HG02943 (cell line): Measurements from ENCODE around the gene HCFC1.
"Not testable (repeated sequence)": the region's sequence is repeated elsewhere in the genome, so short reads cannot be mapped to it uniquely, and the experiment has no call there.

ENCODE experiments used
- ATAC-seq: cut with Tn5 transposase; IDR thresholded peaks from one replicate; pipeline ENCODE4 v1.9.1; 2021; ENCODE audit warnings: mild to moderate bottlenecking, low read depth, moderate library complexity; ENCODE audit not compliant: unreplicated experiment

Gene HCFC1

DNA sequence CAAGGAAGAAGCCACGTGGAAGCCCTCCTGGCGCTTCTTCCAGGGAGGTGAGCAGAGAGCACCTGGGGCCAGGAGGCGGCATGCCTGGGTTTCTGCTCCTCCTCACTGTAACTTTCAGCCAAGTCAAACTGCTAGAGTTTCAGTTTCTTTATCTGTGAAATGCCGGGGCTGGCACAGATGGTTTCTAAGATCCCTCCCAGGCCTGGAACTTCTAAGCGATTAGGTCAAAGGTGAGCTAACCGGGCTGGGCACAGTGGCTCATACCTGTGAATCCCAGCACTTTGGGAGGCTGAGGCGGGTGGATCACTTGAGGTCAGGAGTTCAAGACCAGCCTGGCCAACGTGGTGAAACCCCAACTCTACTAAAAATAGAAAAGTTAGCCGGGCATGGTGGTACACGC lies 8.8 kb upstream of the HCFC1 start:
- not testable (repeated sequence) for ATAC-seq

DNA sequence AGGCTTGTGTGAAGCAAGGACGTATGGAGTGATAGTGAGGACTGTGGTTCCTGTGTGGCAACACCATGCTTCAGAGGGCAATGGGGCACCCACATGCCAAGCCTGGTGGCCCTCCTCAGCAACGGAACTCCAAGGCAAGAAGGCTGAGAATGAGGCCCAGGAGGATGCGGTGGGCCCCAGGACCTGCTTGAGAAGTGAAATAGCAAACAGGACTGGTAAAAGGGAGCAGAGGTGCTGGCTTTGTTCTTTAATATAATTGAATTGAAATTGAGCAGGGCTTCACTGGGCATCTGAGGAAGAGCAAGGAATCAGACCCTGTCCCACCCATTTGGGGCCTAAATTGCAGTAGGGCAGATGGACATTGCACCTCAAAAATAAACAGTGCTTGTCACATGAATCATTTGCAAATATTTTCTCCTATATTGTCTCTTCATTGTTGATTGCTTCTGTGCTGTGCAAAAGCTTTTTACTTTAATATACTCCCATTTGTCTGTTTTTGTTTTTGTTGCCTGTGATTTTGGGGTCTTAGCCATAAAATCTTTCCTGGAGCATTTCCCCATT lies 3.2 kb upstream of the HCFC1 start:
- no peak for ATAC-seq

DNA sequence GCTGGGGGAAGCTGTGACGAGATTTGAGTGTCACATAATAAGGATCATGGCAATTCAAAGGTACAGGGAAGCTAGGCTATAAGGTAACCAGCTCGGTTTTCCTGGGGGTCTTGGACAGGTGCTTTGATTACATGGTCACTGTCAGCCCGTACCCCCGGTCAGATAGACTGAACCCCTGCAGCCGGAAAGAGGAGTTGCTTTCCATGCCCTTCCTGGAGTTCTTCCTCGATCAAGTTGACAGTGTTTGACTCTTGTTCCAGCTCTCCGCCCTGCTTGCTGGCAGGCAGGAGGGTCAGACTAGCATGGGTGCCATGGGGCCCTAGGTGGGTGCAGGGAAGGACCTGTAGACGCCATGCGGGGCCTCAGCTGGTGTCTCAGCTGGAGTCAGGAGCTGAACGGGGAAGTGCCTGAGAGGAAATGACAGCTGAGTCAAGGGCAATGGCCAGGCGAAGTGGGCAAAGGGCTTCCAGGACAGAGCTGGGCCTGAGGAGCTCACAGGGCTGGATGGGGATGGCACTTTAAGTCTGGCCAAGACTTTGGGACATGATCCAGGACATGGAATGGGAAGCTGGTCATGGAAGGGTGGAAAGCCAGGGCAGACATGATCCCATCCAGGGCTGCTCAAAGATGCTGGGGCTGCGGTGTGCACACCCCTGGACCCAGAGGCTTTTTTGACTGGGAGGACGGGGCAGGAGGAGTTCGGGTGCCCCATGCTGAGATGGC lies 2.5 kb upstream of the HCFC1 start:
- ATAC-seq: no peak

DNA sequence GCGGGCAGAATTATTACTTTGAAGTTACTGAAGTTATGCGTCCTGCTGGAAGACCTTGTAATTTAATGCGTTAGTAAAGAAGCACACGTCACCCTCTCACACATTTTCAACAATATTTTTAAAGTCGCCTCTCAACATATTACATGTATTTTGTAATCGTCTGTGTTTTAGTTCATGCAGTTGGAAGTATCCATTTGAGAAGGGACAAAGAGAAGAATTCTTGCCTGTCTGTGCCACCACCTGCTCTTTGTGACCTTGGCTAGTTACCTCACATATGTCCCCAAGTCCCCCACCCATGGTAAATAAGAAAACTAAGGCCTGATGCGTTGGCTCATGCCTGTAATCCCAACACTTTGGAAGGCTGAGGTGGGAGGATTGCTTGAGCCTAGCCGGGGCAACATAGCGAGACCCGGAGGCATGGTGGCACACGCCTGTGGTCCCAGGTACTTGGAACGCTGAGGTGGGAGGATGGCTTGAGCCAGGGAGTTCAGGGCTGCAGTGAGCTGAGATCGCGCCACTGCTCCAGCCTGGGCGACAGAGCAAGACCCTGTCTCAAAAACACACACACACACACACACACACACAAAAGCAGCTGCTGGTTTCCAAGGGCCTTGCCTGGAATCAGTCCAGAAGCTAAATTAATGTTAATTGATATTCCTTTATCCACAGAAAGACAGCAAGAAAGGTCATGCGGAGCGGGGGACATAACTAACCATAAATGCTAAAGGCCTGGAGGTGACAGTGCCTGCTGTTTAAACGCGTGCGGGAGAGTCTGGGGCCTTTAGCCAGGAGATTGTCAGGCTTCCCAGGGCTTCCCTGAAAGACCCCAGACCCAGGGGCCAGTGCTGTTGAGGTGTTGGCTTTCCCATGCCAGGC lies 1.7 kb upstream of the HCFC1 start:
- ATAC-seq: no peak

DNA sequence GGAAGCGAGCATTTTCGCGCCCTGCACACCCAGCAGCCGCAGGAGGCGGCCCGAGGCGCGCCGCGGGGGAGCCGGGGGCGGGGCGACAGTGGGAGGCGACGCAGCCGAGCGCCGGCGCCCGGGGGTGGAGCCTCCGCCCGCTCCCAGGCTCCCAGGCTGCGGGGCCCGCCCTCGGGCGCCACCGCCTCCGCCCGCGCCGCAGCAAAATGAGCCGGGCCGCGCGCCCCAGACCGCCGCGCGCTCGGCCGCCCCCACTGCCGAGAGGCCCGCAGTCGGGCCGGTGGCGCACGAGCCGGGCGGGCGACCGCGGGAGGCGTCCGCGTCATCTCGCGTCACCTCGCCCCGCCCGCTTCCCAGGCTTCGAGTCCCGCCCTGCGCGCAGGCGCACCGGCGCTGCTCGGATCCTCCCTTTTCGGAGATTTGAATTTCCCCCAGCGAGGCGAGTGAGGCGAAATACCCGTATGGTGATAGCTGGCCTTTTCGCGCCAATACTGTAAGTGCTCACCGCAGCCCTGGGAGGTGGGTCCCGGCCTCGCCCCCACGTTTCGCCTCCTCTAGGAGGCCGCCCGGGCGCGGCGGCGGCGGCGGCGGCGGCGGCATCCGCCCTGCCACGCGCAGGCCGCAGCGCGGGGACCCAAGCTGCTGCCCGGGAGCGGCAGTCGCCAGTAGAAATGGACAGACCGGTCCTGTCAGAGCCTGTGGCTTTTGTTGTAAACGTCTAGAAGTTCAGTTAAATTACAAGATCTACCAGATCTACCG lies 929 bp upstream of the HCFC1 start, which contains the start of gene TMEM187:
Gene TMEM187, plus strand, starts transcription at position 387 of the 759 bp plus-strand sequence. CDS start 9,309 bp downstream, outside the sequence.
- peak; percentile 45 for ATAC-seq

DNA sequence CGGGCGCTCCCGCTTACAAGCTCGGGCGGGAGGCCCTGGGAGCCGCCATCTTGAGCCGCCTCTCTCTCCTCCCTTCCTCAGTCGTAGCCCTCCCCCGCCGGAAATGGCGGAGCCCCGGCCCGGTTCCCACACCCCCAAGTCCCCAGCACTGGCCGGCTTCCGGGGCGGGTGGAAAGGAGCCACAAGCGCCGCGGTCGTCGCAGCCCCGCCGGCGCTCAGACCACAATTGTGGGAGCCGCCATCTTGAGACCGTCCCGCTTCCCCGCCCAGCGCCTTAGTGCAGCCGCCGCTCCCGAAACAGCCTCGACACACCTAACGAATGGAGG lies 531 bp downstream of the HCFC1 start:
- peak; percentile 45 for ATAC-seq

DNA sequence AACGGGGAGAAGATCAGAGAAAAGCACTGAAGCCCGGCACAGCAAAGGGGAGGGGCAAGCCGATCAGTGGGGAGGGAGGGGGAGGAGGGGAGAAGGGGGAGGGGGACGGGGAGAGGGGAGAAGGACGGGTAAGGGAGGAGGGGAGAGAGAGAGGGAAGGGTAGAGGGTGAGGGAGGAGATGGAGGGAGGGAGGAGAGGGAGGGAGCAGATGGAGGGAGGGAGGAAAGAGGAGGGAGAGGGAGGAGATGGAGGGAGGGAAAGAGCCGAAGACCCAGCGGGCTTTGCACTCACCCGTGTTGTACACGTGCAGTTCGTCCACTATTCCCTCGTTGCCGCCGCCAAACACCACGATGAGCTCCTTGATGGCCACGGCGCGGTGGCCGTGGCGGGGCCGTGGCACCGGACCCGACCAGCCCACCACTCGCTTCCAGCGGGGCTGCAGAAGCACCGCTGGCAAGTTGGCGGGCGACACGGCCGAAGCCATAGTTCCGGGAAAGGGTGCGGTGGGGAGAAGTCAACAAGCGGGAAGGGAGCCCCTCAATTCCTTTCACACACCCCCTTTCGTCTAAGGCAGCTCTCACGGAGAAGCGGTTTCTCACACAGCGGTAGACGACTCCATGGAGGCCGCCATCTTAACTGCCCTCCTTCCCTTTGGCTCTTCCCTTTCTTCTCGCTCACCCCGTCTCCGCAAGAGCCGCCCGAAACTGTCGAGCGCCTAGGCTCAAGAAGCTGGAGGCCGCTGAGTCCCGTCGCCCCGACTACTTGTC lies 1.1 kb downstream of the HCFC1 start:
- peak; percentile 1 for ATAC-seq

DNA sequence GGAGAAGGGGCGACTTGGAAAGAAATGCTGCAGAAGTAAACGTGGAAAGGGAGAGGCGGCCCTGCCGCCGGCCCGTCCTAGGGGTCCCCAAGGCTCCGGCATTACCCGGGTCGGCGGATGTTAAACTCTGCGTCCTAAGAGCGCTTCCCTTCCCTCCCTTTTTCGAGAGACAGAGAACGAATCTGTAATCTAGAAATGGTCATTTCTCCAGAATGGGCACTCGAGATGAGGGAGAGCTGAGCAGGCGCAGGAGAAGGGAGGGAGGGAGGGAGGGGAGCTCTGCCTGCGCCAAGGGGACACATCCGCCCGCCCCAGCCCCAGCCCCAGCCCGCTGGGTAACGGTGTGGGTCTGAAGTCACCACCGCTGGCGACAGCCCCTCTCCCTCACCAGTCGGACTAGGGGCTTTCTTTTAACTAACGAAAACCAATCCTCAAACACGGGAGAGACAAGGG lies 1.7 kb downstream of the HCFC1 start:
- no peak for ATAC-seq

DNA sequence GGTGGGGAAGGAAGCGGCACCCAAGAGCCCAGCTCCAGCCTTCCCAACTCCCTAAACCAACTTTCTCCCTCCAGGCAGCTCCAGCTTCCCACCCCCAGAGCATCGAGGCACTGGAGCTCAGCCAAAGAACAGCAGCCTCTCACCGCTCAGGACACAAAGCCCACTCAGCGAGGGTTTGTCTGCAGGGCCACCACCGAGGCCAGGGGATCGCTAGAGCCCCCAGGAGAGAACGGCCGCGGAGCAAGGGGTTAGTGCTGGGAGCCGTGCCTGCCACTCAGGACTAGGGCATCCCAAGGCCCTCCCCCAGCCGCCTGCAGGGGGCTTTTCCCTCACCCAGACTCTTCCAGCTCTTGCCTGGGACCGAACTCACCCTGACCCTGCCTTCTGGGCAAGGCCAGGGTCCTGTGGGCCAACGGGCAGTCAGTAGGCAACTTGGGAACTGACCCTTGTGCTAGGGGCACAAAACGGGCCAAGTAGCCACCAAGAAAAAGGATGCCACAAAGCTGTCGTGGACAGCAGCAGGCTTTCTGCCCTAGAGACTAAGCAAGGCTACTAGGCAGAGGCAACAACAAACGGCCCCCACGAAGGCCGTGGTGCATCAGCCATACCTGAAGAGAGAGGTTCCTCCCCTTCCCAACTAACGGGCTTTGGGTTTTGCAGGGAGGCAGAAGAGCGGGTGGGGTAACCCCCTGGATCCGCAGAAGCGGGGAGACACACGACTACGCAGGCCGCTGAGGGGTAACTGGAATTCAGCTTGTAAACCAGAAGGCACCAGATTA lies 2.3 kb downstream of the HCFC1 start:
- ATAC-seq: no peak

DNA sequence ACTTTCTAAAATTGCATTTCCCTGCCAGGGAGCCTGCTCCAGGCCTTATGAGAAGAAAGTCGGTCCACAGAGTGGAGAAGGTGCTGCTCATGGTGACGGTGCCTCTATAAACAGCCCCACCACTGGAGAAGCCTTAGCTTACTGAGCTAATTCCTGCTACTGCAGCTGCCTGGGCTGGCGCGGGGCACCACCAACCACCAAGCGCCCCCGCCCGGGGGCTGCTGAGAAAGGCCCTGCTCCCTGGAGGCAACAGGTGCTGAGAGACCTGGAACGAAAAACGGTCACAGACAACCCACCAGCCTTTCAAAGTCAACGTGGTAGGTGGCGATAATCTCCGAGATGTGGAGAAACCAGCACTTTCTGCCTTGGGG lies 2.9 kb downstream of the HCFC1 start:
- ATAC-seq: no peak

DNA sequence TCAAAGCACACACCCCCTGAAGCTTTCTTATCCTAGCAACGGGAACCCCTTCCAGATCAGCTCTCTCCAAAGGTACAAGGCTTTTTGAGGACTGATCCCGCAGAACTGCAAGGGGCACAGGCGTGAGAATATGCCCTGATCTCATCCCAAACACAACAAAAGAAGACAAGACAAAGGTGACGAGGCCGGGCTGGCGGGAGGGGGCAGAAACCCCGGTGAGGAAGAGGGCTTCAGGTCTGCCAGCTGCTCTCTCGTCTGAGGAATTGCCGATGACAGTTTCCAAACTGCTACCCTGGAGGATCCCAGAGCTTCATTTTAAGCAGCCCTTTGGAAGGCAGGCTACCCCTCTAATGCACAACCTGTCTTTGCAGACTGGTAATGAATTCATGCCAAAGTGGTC lies 3.4 kb downstream of the HCFC1 start:
- ATAC-seq: no peak

DNA sequence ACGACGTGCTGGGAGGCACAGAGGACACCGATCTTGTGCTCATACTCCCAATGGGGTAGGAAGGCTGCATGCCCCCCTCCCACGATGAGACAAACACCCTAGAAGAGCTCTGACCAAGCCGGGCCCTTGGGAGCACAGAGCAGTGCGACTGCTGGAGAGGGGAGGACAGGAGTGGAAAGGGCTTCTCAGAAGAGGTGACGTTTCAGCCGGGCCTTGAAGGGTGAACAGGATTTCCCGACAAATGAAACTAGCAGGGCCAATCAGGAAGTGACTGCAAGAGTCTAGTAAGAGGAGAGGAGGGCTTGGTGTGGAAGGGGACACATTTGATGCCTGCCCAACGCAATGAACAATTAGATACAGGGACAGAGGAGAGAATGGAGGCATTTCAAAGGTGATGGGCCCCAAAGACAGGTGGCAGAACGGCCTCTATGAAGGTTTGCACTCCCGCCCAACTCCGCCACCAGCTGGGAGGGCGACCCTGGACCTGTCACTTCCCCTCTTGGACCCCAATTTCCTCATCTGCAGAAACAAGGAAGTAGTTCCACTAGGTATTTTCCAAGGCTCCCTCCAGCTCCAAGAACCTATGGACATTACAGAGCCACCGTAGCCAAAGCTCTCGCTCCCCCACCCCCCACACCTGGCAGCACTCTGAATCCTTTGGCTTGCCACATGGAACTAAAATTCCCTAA lies 3.9 kb downstream of the HCFC1 start:
- no peak for ATAC-seq

DNA sequence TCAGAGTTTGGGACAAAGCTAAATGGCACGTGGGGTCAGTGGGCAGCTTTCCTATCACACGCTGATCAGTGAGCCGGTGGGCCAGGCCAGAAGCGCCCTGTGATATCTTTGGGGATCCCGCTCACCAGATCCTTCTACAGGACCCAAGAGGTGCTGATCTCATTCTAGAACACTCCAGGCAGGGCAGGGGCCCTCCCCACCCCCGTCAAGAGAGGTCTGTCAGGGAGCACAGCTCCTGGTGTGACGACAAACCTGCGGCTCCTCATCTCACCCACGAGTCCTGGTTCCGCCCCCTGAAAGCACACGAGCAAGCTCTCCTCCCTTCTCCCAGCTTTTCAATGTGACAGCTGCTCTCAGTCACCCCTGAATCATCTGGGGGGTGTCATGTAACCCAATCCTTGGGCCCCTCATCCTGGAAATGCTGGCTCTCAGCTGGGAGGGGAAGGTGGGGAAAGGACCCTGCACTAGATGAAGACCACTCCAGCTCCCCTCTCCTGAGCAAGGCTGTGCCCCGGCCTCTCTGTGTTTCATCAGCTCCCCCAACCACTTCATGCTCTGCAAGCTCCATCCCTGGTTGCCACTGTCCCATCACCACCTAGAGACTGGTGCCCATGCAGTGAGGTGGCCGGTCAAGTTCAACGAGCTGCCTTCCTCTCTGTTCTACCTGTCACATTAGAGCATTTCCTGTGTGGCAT lies 4.6 kb downstream of the HCFC1 start:
- no peak for ATAC-seq

DNA sequence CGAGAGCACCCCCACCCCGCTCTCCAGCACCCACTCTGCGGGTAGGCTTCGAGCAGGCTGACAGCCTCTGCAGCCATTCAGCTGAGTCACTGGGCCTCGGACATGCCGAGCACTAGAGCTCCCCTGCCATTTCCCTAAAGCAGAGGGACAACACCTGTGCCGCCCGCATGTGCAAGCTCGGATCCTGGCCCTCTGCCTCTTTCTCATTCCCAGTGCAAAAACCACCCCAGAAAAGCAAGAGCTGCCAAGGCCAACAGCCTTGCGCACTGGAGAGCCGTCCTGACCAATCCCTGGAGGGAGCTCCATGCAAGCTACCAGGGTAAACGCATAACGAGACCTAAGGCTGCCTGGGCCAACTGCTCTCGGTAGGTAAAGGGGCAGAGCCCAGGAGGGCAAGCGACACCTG lies 5.3 kb downstream of the HCFC1 start:
- ATAC-seq: no peak

DNA sequence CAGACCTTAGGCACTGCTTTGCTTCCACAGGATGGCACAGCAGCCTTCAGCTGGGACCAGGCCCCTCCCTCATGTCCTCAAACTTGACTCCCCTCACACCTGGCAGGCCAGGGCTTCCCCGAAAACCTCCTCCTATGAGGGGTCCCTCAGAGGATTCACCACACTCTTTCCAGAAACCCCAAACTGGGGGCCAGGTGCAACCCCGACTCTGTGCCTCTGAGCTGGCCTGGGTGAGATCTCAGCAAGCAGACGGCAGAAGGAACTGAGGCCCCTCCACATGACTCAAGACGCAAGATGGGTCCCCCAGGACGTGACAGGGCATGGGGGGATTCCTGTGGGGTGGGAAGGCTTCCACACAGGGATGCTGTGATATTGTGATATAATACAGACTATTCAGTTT lies 6.2 kb downstream of the HCFC1 start:
- no peak for ATAC-seq

DNA sequence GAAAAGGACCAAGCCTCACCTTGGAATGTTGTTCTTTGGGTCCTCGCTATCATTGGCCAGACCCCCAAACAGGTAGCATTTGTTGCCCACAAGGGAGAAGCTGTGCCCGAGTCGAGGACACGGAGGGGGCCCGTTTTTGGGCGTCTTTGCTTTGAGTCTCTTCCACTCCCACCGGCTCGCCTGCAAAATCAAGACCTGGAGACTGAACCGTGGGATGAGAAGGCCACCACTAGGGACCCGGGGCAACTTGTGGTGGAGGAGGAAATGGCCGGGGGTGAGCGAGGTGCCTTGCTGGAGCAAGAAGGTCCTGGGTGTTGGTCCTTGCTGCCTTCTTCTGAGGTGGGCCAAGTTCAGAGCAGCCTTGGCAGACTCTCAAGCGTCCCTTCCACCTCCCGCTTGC lies 7.5 kb downstream of the HCFC1 start:
- ATAC-seq: no peak

DNA sequence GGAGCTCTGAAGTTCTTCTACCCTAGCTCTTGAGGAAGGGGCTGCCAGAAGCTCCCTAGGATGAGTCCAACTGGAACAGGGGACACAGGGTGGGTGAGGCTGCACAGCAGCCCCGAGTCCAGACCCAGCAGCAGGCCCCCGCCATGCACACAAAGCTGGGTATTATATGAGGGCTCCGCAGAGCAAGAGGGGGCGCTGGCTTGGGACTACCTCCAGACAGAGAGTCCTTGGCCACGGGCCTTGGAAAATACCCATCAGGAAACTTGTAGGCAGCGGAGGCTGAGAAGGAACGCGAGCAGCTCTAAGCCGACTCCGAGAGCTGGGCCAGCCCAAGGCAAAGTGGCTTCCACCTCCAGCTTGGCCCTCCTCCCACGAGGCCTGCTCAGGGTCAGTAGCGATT lies 8.1 kb downstream of the HCFC1 start:
- no peak for ATAC-seq

DNA sequence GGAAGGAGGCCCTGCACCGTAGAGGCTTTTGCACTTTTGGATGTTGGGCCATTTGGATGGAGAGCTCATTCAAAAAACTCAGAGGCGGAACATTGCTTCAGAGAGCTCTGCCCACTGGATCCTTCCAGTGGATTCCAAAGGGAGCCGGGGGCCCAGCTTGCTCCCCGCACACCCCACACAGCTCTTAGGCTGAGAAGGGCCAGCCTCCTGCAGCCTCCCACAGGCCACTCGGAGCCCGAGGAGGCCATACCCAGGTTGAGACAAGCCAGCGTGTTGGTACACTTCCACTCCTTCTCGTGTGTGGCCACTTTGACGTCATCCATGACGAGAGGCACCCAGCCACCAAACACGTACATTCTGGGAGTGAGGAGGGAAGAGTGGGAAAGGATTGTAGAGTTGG lies 10.3 kb downstream of the HCFC1 start:
- no peak for ATAC-seq
